Uterus (tissue), 4 donors: ENCODE measurements around the gene ASPDH. TPM values are rescaled to one million over a fixed set of nuclear protein-coding genes. Genes with fewer than 3 reads are reported as not detected.
"Not testable (repeated sequence)": the region's sequence is repeated elsewhere in the genome, so short reads cannot be mapped to it uniquely, and the experiment has no call there.

ENCODE experiments used
- DNase-seq, 2 donors: peaks; one replicate each; pipeline ENCODE4 v3.0.0-alpha.2; 2019 to 2020
- H3K27ac ChIP-seq, 2 donors: fragments of 200-600 bp; sonication (generic); 1 replicate in 1 of 2; 2 replicates in 1 of 2; pipeline ENCODE4 v1.5.1; 2016 to 2018
- H3K27me3 ChIP-seq, 2 donors: fragments of 200-600 bp; sonication (generic); one replicate each; pipeline ENCODE4 v1.5.1; 2018 to 2019; ENCODE audit warnings: control low read depth in 1 of 2
- H3K36me3 ChIP-seq, 2 donors: fragments of 200-600 bp; sonication (generic); one replicate each; pipeline ENCODE4 v1.5.1; 2019; ENCODE audit warnings: control low read depth in 1 of 2
- H3K4me1 ChIP-seq, 2 donors: fragments of 200-600 bp; sonication (generic); one replicate each; pipeline ENCODE4 v1.5.1; 2018 to 2019; ENCODE audit warnings: control low read depth in 1 of 2
- H3K4me3 ChIP-seq, 2 donors: fragments of 200-600 bp; sonication (generic); 1 replicate in 1 of 2; 2 replicates in 1 of 2; pipeline ENCODE4 v1.5.1; 2018 to 2019; ENCODE audit warnings: mild to moderate bottlenecking in 1 of 2
- H3K9me3 ChIP-seq, 2 donors: fragments of 200-600 bp; sonication (generic); one replicate each; pipeline ENCODE4 v1.5.1; 2019; ENCODE audit warnings: control low read depth in 1 of 2
- POLR2A ChIP-seq, 2 donors: fragments of 450-650 bp; IDR thresholded peaks; one replicate each; pipeline ENCODE4 v1.6.1; 2016; ENCODE audit warnings: antibody characterized with exemption in 2 of 2, mild to moderate bottlenecking in 1 of 2, moderate library complexity in 1 of 2
- intact Hi-C: fragments of 100-400 bp; cut with DNase I; formaldehyde crosslinking; loops from one replicate; pipeline ENCODE4 v1.15.1; 2023; ENCODE audit warnings: low total_unique reads
- total RNA-seq, 4 donors: library from RNA; depleted of rRNA in 3 of 4; stranded (reverse); fragments of >200 nt in 3 of 4; gene quantifications; one replicate each; pipeline versions ENCODE4 v1.1.0 to v1.2.4, GENCODE V29; 2014 to 2023
- TF ChIP-seq, protein P1 (sequence below), 4 experiments: fragments of 200-600 bp in 2 of 4; fragments of 450-650 bp in 2 of 4; sonication (generic) in 2 of 4; IDR thresholded peaks; one replicate each; pipeline ENCODE4 v1.5.1; 2016 to 2019; ENCODE audit warnings: antibody characterized with exemption in 4 of 4, mild to moderate bottlenecking in 2 of 4, moderate library complexity in 1 of 4
- donor health status: DM: yes; HTN: yes; CAD: no.

The ASPDH gene
- total RNA-seq, 4 donors from 2014 or later = not detected

DNA sequence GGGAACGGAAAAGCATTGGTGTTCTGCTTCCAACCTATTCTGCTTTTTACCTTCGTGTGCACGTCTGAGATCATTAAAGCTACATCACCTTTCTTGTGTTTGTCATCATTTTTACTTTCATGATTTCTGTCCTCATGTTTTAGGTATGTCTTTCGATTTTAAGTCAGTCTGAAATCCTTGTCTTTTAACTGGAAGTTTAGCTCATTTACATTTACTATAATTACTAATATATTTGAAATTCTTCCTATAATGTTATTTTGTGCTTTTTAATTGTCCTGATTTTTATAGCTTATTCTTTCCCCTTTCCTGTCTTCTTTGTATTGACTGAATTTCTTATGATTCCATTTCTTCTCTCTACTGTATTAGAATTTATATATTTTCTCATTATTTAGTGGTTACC lies 19.2 kb upstream of the ASPDH start:
- Histone ChIP-seq H3K36me3 (no peaks in the 10 kb centered on the region), H3K4me3 (no peak overlapping the region), H3K27me3 (no peaks in the 10 kb centered on the region), H3K9me3 (peaks cover 0 to 4% of the 10 kb centered on the region in 2 donors), H3K4me1 (no peaks in the 10 kb centered on the region), H3K27ac (no peak overlapping the region)
- intact Hi-C loops = no loop called here
- DNase-seq = no peak
- TF ChIP-seq, protein P1, sequence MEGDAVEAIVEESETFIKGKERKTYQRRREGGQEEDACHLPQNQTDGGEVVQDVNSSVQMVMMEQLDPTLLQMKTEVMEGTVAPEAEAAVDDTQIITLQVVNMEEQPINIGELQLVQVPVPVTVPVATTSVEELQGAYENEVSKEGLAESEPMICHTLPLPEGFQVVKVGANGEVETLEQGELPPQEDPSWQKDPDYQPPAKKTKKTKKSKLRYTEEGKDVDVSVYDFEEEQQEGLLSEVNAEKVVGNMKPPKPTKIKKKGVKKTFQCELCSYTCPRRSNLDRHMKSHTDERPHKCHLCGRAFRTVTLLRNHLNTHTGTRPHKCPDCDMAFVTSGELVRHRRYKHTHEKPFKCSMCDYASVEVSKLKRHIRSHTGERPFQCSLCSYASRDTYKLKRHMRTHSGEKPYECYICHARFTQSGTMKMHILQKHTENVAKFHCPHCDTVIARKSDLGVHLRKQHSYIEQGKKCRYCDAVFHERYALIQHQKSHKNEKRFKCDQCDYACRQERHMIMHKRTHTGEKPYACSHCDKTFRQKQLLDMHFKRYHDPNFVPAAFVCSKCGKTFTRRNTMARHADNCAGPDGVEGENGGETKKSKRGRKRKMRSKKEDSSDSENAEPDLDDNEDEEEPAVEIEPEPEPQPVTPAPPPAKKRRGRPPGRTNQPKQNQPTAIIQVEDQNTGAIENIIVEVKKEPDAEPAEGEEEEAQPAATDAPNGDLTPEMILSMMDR (IDR thresholded peaks at IDR 0.05) = no peak
- TF ChIP-seq POLR2A (IDR thresholded peaks at IDR 0.05) = no peak

- intact Hi-C loops = no loop called here
- H3K27ac ChIP-seq = no peak overlapping the region
- H3K4me3 ChIP-seq = no peak overlapping the region
- TF ChIP-seq, protein P1 (IDR thresholded peaks at IDR 0.05) = no peak
- no peak for TF ChIP-seq POLR2A (IDR thresholded peaks at IDR 0.05)
- no peak for DNase-seq
- H3K4me1 ChIP-seq = no peaks in the 10 kb centered on the region
- H3K9me3 ChIP-seq = peaks cover 0 to 4% of the 10 kb centered on the region in 2 donors
- no peaks in the 10 kb centered on the region for H3K36me3 ChIP-seq
- H3K27me3 ChIP-seq = no peaks in the 10 kb centered on the region
Measured at GRCh38 chr19:50531171-50531612, 17.5 kb upstream of the ASPDH start.

DNA sequence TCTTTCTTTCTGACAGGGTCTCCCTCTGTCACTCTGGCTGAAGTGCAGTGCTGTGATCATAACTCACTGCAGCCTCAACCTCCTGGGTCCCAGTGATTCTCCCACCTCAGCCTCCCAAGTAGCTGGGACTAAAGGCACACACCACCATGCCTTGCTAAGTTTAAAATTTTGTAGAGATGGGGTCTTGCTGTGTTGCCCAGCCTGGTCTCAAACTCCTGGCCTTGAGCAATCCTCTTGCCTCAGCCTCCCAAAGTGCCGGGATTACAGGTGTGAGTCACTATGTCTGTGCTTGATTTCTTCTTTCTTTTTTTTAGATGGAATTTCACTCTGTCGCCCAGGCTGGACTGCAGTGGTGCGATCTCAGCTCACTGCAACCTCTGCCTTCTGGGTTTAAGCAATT lies 14.3 kb upstream of the ASPDH start:
- H3K9me3 ChIP-seq, DNase-seq, H3K4me1 ChIP-seq, intact Hi-C loops, H3K27me3 ChIP-seq, H3K4me3 ChIP-seq, H3K36me3 ChIP-seq, H3K27ac ChIP-seq: not testable (repeated sequence)

GRCh38 chr19:50522881-50523280 lies 9.2 kb upstream of the ASPDH start:
- H3K36me3 ChIP-seq = no peaks in the 10 kb centered on the region
- H3K27ac ChIP-seq = no peak overlapping the region
- intact Hi-C loops = no loop called here
- TF ChIP-seq POLR2A (IDR thresholded peaks at IDR 0.05) = no peak
- no peak overlapping the region for H3K4me3 ChIP-seq
- H3K9me3 ChIP-seq = no peaks in the 10 kb centered on the region
- no peaks in the 10 kb centered on the region for H3K27me3 ChIP-seq
- no peaks in the 10 kb centered on the region for H3K4me1 ChIP-seq
- no peak for DNase-seq

DNA sequence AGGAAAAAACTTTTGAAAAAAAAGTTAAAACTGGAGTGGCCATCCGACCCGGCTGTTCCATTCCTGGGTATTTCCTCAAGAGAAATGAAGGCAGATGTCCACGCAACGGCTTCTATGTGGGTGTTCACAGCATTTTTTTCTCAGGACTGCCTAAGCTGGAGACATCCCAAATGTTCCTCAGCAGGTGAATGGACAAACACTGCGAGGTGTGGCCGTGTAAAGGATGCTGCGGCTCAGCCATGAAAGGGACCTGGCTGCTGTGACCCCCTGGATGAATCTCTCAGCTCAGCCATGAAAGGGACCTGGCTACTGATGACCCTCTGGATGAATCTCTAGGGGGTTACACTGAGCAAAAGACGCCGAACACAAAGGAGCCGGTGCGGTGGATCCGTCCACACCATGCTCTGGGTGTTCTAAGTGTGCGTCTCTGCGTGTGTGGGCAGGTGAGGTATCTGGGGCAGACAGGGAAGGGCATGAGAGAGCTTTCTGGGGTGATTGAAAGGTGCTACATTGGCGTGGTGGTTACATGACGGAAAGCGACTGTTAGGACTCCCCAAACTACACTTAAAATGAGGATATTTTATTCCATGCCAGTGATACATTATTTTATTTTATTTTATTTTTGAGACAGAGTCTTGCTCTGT lies 7.2 kb upstream of the ASPDH start:
- Histone ChIP-seq H3K27ac (no peak overlapping the region), H3K9me3 (no peaks in the 10 kb centered on the region), H3K4me3 (no peak overlapping the region), H3K4me1 (no peaks in the 10 kb centered on the region), H3K27me3 (no peaks in the 10 kb centered on the region), H3K36me3 (no peaks in the 10 kb centered on the region)
- intact Hi-C loops = no loop called here
- no peak for DNase-seq
- TF ChIP-seq, protein P1 (IDR thresholded peaks at IDR 0.05) = no peak
- no peak for TF ChIP-seq POLR2A (IDR thresholded peaks at IDR 0.05)

GRCh38 chr19:50519006-50519575 lies 5.4 kb upstream of the ASPDH start:
- DNase-seq = no peak
- Histone ChIP-seq H3K36me3 (no peaks in the 10 kb centered on the region), H3K27me3 (no peaks in the 10 kb centered on the region), H3K9me3 (no peaks in the 10 kb centered on the region), H3K27ac (no peak overlapping the region), H3K4me3 (no peak overlapping the region), H3K4me1 (no peaks in the 10 kb centered on the region)
- intact Hi-C loops = no loop called here
- TF ChIP-seq, protein P1 (IDR thresholded peaks at IDR 0.05) = no peak
- TF ChIP-seq POLR2A (IDR thresholded peaks at IDR 0.05) = no peak
